MM.1S (cell line): ENCODE data around the gene PRKG1.

Experiments
- CTCF ChIP-seq: fragments of 300-600 bp; sonication (generic); IDR thresholded peaks from 2 replicates; pipeline ENCODE4 v1.5.1; 2016; ENCODE audit warnings: antibody characterized with exemption, low read length, mixed read lengths
- EZH2 ChIP-seq: fragments of 300-600 bp; sonication (generic); optimal IDR thresholded peaks from 2 replicates; pipeline ENCODE3; 2017; ENCODE audit warnings: low read depth, mild to moderate bottlenecking, antibody characterized with exemption, low read length, mixed read lengths

GRCh38 chr10:51100221-51100620 lies 25.9 kb downstream of the PRKG1 start:
- TF ChIP-seq CTCF = no peak
- no peak for TF ChIP-seq EZH2
